Smooth muscle cell of the umbilical artery (primary cell): Measurements from ENCODE around the gene FBXO38. TPM values are rescaled to one million over a fixed set of nuclear protein-coding genes. Genes with fewer than 3 reads are reported as not detected.

ENCODE experiments used
- total RNA-seq: library from RNA; depleted of rRNA; stranded (reverse); fragments of >200 nt; gene quantifications from 2 replicates; pipeline ENCODE4 v1.2.3, GENCODE V29; 2014

FBXO38 gene, protein sequence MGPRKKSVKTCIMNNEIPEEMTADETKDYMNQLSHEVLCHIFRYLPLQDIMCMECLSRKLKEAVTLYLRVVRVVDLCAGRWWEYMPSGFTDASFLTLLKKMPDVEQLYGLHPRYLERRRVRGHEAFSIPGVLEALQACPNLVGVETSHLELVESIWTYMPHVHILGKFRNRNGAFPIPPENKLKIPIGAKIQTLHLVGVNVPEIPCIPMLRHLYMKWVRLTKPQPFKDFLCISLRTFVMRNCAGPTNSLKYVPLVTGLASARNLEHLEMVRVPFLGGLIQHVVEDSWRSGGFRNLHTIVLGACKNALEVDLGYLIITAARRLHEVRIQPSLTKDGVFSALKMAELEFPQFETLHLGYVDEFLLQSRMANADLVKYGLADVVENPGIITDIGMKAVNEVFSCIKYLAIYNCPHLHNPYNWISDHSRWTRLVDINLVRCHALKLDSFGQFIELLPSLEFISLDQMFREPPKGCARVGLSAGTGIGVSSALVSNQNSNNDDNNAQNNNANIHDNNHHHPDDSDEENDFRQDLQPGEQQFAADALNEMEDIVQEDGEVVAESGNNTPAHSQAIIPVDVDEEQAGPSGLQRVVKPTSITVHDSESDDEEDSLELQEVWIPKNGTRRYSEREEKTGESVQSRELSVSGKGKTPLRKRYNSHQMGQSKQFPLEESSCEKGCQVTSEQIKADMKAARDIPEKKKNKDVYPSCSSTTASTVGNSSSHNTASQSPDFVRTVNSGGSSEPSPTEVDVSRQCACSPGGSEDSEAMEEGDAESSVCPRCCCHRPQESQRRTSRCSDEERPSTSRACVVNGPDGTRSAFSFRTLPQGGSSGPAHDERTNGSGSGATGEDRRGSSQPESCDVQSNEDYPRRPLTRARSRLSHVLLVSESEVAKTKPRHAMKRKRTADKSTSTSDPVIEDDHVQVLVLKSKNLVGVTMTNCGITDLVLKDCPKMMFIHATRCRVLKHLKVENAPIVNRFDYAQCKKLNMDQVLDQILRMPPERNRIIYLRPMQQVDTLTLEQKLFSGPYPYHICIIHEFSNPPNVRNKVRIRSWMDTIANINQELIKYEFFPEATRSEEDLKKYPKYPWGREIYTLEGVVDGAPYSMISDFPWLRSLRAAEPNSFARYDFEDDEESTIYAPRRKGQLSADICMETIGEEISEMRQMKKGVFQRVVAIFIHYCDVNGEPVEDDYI
- 48.7 and 51.2 TPM in 2 replicates for total RNA-seq

DNA sequence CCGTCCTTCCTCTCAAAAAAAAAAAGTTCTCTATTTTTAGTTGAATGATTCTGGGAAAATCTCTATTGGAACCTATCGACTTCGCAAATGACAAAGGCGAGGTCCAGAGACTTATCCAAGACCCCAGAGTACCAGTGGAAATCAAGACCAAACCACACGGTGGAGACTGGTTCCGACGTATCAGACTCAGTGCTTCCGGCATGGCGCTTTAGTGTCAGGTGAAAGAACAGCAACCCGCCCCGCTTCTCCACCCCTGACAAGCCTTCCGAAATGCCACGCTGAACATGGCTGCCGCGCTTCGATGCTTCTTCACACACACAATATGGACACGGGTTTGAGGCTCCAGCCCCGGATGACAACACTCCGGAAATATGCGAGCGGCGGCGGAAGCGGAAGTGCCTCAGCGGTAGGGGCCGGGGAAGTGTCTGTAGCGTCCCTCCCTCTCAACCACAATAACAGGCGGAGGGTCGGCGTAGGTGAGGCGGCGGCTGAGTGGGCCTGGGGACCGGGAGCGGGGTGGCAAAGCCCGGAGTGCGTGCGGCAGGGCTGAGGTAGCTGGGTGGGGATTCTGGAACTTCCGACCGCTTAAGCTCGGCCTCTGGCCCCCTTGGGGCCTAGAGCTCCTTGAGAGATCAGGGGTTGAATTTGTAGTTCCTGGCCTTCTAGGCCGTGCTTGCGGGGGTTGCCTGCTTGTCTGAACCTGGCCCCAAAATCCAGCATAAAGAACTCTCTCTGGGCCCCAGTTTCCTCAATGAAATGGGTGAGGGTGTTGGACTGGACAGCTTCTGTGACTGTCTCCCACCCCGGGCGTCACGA, at the start of gene FBXO38:
Gene FBXO38 (plus strand): TSS at position 395 of the 816 bp plus-strand sequence. CDS start 10,819 bp downstream, outside the sequence.

DNA sequence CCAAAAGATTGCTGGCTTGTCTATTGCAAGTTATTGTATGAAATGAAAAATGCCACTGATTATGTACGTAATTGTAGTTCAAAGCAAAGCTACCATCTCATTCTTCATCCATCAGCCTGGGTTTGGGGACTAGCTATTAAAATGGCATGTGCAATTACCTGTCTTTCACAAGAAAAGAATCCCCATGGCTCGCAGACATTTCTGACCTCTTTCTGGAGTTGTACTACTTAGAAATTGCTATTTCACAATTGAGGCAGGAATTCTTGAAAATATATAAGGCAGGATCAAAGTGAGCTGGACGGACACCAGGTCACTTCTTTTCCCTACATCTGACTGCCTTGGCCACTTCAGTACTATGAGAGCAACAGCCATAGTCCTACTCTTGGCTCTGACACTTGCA, 48.5 kb upstream of the FBXO38 start, which contains the start of gene SPINK9:
Gene SPINK9 (plus strand): TSS at position 301 of the 400 bp plus-strand sequence. CDS start 55 bp downstream, at position 356.

Other genes starting within 250 kb of the FBXO38 start
- gene SPINK14, start 215.4 kb upstream of the FBXO38 start, total RNA-seq, result not detected in 2 replicates
- gene SPINK6, start 180.9 kb upstream of the FBXO38 start, total RNA-seq, result not detected in 2 replicates
- gene MARCOL, start 145.4 kb upstream of the FBXO38 start, total RNA-seq, result not detected in 2 replicates
- not detected in 2 replicates for gene SPINK13, start 115.2 kb upstream of the FBXO38 start, total RNA-seq
- not detected in 2 replicates for gene SPINK7, start 71.5 kb upstream of the FBXO38 start, total RNA-seq
- not detected in 2 replicates for gene SPINK9, start 48.4 kb upstream of the FBXO38 start, total RNA-seq